Measurements from ENCODE around the gene PITX2.
"Not testable (repeated sequence)": the region's sequence is repeated elsewhere in the genome, so short reads cannot be mapped to it uniquely, and the experiment has no call there.

Gene PITX2

GRCh38 chr4:110610620-110610939 lies 12.3 kb downstream of the PITX2 start:
- DNase-seq: no peak

GRCh38 chr4:110609044-110609750 lies 13.7 kb downstream of the PITX2 start:
- no peak for DNase-seq

GRCh38 chr4:110605077-110605476 lies 17.8 kb downstream of the PITX2 start:
- no peak for DNase-seq

GRCh38 chr4:110602061-110602460 lies 20.8 kb downstream of the PITX2 start:
- no peak for DNase-seq

GRCh38 chr4:110597582-110597981 lies 25.3 kb downstream of the PITX2 start:
- DNase-seq: no peak

GRCh38 chr4:110596431-110596830 lies 26.4 kb downstream of the PITX2 start:
- no peak for DNase-seq

GRCh38 chr4:110595583-110595982 lies 27.3 kb downstream of the PITX2 start:
- DNase-seq: no peak

- DNase-seq: no peak
These were observed 33.6 kb downstream of the PITX2 start for GRCh38 chr4:110589297-110589696.

GRCh38 chr4:110587666-110588285 lies 35.1 kb downstream of the PITX2 start:
- no peak for DNase-seq

- no peak for DNase-seq
These were observed 36.6 kb downstream of the PITX2 start for GRCh38 chr4:110586131-110586850.

- DNase-seq: not testable (repeated sequence)
These were observed 46.2 kb downstream of the PITX2 start for GRCh38 chr4:110576696-110577095.
